Transverse colon (tissue), 4 donors: ENCODE measurements around the gene KCNH1. TPM values are rescaled to one million over a fixed set of nuclear protein-coding genes. Genes with fewer than 3 reads are reported as not detected.
"Not testable (repeated sequence)": the region's sequence is repeated elsewhere in the genome, so short reads cannot be mapped to it uniquely, and the experiment has no call there.

Source experiments
- DNase-seq: peaks from one replicate; pipeline ENCODE4 v3.0.0-alpha.2; 2019
- H3K27ac ChIP-seq, 4 donors: fragments of 200-600 bp; sonication (generic); 2 replicates each; pipeline ENCODE4 v1.5.1; 2016 to 2018; ENCODE audit warnings: inconsistent platforms in 4 of 4
- H3K27me3 ChIP-seq: fragments of 200-600 bp; sonication (generic); 2 replicates; pipeline ENCODE4 v1.5.1; 2017; ENCODE audit warnings: inconsistent platforms
- H3K36me3 ChIP-seq, 4 donors: fragments of 200-600 bp; sonication (generic); 2 replicates each; pipeline ENCODE4 v1.5.1; 2017 to 2019; ENCODE audit warnings: inconsistent platforms in 4 of 4
- H3K4me1 ChIP-seq, 4 donors: fragments of 200-600 bp; sonication (generic); 2 replicates each; pipeline ENCODE4 v1.5.1; 2017 to 2020; ENCODE audit warnings: inconsistent platforms in 4 of 4
- H3K4me3 ChIP-seq, 4 donors: fragments of 200-600 bp; sonication (generic); 1 replicate in 1 of 4; 2 replicates in 3 of 4; pipeline versions ENCODE4 v1.5.1 to v1.6.1; 2017 to 2019; ENCODE audit warnings: inconsistent platforms in 4 of 4
- H3K9me3 ChIP-seq, 2 donors: fragments of 200-600 bp; sonication (generic); 2 replicates each; pipeline ENCODE4 v1.5.1; 2017 to 2019; ENCODE audit warnings: inconsistent platforms in 2 of 2
- EP300 ChIP-seq: sonication (generic); formaldehyde crosslinking; IDR thresholded peaks from one replicate; pipeline ENCODE4 v1.6.1; 2017; ENCODE audit warnings: antibody characterized with exemption, low read depth
- POLR2A ChIP-seq: fragments of 450-650 bp; IDR thresholded peaks from one replicate; pipeline ENCODE4 v1.6.1; 2016; ENCODE audit warnings: antibody characterized with exemption, mild to moderate bottlenecking, moderate library complexity
- POLR2AphosphoS5 ChIP-seq, 3 donors: sonication (generic); formaldehyde crosslinking; IDR thresholded peaks; one replicate each; pipeline ENCODE4 v1.6.1; 2016; ENCODE audit warnings: antibody characterized with exemption in 3 of 3
- WGBS, 2 donors: methylation state at CpG; one replicate each; pipeline ENCODE4 v1.1.5; 2018; ENCODE audit warnings: low coverage in 1 of 2; 5-methylcytosine and 5-hydroxymethylcytosine counted together
- in situ Hi-C, 4 donors: fragments of 200-750 bp; cut with MboI; loops; one replicate each; pipeline versions ENCODE4 v1.15.0 to v1.15.1; 2017; ENCODE audit warnings: low sequenced_read_pairs in 3 of 4, low pct_ligation_motif_present in 1 of 4, low pct_unique_long_range_greater_than_20kb in 1 of 4
- intact Hi-C: fragments of 100-400 bp; cut with DNase I; formaldehyde crosslinking; loops from one replicate; pipeline ENCODE4 v1.15.1; 2023; ENCODE audit warnings: low total_unique reads
- total RNA-seq, 4 donors: library from RNA; depleted of rRNA; stranded (reverse); fragments of >200 nt; gene quantifications; one replicate each; pipeline ENCODE4 v1.1.0, GENCODE V29; 2016
- TF ChIP-seq, protein P1 (sequence below), 5 experiments: fragments of 200-600 bp in 3 of 5; fragments of 450-650 bp in 2 of 5; sonication (generic) in 3 of 5; IDR thresholded peaks; 1 replicate in 2 of 5; 2 replicates in 3 of 5; pipeline ENCODE4 v1.5.1; 2016 to 2017; ENCODE audit warnings: antibody characterized with exemption in 5 of 5, inconsistent platforms in 3 of 5, mild to moderate bottlenecking in 2 of 5, moderate library complexity in 1 of 5

KCNH1 gene
- total RNA-seq, 4 donors from 2014 or later: 0.55 to 9.4 (median 2.2) TPM

DNA sequence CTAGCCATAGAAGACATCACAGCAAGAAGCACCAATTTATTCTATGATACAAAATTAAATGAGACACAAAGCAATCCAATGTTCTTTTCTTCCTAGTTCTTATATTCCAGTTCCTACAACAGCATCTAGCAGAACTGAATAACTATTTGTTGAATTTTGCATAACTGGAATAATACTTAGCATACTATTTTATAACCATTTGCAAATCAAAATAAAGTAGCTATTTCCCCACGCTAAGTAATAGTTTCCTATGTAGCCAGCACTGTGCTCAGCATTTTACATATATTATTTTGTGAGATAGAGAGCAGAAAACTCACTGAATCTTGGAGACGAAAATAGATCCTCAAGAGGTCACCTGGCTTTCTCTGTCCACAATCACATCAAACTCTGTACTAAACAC, 42.1 kb downstream of the KCNH1 start:
- no peak overlapping the region for H3K4me3 ChIP-seq
- H3K4me1 ChIP-seq: no peaks in the 10 kb centered on the region
- in situ Hi-C loops: no loop called here
- no peak overlapping the region for H3K27ac ChIP-seq
- no peaks in the 10 kb centered on the region for H3K36me3 ChIP-seq
- intact Hi-C loops: no loop called here
- TF ChIP-seq EP300 (no peak), POLR2A (no peak), POLR2AphosphoS5 (IDR thresholded peaks at IDR 0.05) (no peak)
- TF ChIP-seq, protein P1, sequence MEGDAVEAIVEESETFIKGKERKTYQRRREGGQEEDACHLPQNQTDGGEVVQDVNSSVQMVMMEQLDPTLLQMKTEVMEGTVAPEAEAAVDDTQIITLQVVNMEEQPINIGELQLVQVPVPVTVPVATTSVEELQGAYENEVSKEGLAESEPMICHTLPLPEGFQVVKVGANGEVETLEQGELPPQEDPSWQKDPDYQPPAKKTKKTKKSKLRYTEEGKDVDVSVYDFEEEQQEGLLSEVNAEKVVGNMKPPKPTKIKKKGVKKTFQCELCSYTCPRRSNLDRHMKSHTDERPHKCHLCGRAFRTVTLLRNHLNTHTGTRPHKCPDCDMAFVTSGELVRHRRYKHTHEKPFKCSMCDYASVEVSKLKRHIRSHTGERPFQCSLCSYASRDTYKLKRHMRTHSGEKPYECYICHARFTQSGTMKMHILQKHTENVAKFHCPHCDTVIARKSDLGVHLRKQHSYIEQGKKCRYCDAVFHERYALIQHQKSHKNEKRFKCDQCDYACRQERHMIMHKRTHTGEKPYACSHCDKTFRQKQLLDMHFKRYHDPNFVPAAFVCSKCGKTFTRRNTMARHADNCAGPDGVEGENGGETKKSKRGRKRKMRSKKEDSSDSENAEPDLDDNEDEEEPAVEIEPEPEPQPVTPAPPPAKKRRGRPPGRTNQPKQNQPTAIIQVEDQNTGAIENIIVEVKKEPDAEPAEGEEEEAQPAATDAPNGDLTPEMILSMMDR (IDR thresholded peaks at IDR 0.05): no peak
- H3K9me3 ChIP-seq: no peaks in the 10 kb centered on the region
- no peaks in the 10 kb centered on the region for H3K27me3 ChIP-seq
- 60 to 64% methylated on average over 2 of the region's 2 CpGs for WGBS, 2 donors
- DNase-seq: no peak

DNA sequence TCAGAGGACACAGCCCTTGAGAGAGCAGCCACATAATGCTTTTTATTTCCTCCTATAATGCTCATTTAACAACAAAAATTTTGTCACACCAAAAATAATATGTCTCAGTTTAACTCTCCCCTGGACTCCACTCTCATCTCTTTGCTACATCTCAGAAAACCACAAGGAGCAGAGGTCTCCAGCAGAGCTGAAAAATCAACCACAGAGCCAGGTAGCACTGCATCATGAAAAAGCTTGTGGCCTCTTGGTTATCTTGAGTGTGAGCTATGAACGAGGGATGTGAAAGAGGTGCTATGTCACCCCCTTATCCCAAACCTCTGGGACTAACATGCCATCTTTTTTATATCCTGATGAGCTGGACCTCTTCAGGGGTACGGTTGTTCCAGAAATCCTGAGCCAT, 44.4 kb downstream of the KCNH1 start:
- in situ Hi-C loops (no loop called here), intact Hi-C loops (no loop called here)
- TF ChIP-seq POLR2A (no peak), POLR2AphosphoS5 (IDR thresholded peaks at IDR 0.05) (no peak), EP300 (no peak)
- TF ChIP-seq, protein P1 (IDR thresholded peaks at IDR 0.05): no peak
- DNase-seq: no peak
- H3K36me3 ChIP-seq: no peaks in the 10 kb centered on the region
- H3K27me3 ChIP-seq: no peaks in the 10 kb centered on the region
- no peaks in the 10 kb centered on the region for H3K4me1 ChIP-seq
- no peak overlapping the region for H3K27ac ChIP-seq
- H3K4me3 ChIP-seq: no peak overlapping the region
- 50 to 74% methylated on average over 1 to 2 of the region's 2 CpGs for WGBS, 2 donors
- no peaks in the 10 kb centered on the region for H3K9me3 ChIP-seq

DNA sequence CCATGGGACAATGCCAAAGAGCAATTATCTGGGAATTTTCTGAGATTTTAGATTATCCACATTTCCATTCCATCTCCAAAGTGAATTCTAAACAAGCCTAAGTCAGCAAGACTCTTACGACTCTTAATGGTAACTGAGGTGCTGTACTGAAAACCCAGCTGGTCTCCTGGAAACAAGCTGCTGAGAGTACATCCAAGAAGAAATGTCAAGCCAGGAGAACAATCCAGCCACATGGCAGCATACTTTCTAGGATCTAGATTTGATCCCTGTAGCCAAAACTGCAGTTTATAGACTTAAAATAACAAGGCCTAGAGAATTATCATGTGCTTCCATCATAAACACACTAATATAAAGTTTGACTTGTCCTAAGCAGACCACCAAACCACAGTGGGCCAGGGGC, 45.8 kb downstream of the KCNH1 start:
- H3K27ac ChIP-seq: no peak overlapping the region
- no peaks in the 10 kb centered on the region for H3K36me3 ChIP-seq
- TF ChIP-seq, protein P1 (IDR thresholded peaks at IDR 0.05): no peak
- TF ChIP-seq EP300 (no peak), POLR2A (no peak), POLR2AphosphoS5 (IDR thresholded peaks at IDR 0.05) (no peak)
- no peaks in the 10 kb centered on the region for H3K9me3 ChIP-seq
- in situ Hi-C loops: no loop called here
- no peak overlapping the region for H3K4me3 ChIP-seq
- intact Hi-C loops: no loop called here
- 79 to 89% methylated on average over 1 of the region's 1 CpG for WGBS, 2 donors
- H3K4me1 ChIP-seq: no peaks in the 10 kb centered on the region
- no peaks in the 10 kb centered on the region for H3K27me3 ChIP-seq
- no peak for DNase-seq

DNA sequence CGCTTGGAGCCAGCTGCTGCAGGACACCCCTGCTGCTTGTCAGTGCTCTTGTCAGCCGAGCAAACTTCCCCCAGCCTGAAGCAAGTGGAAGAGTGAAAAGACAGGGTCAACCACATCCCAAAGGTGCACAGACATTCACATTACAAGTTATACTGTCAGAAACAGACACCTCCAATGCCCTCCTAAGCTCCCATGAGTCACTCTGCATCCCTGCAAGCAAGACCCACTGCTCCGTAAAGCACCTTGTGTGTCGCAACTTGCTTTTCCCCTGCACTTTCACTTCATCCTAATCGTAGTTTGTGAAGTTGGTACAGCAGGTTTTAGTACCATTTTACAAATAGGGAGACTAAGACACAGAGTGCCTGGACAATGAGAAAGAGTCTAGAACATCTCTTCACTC, 51.1 kb downstream of the KCNH1 start:
- in situ Hi-C loops: no loop called here
- TF ChIP-seq POLR2AphosphoS5 (IDR thresholded peaks at IDR 0.05): no peak
- no peak for TF ChIP-seq POLR2A
- TF ChIP-seq EP300: no peak
- TF ChIP-seq, protein P1 (IDR thresholded peaks at IDR 0.05): no peak
- H3K4me3 ChIP-seq: no peak overlapping the region
- 77 to 82% methylated on average over 2 to 5 of the region's 5 CpGs for WGBS, 2 donors
- H3K9me3 ChIP-seq: no peaks in the 10 kb centered on the region
- H3K36me3 ChIP-seq: no peaks in the 10 kb centered on the region
- intact Hi-C loops: no loop called here
- H3K27me3 ChIP-seq: no peaks in the 10 kb centered on the region
- no peak overlapping the region for H3K27ac ChIP-seq
- H3K4me1 ChIP-seq: no peaks in the 10 kb centered on the region
- DNase-seq: no peak

DNA sequence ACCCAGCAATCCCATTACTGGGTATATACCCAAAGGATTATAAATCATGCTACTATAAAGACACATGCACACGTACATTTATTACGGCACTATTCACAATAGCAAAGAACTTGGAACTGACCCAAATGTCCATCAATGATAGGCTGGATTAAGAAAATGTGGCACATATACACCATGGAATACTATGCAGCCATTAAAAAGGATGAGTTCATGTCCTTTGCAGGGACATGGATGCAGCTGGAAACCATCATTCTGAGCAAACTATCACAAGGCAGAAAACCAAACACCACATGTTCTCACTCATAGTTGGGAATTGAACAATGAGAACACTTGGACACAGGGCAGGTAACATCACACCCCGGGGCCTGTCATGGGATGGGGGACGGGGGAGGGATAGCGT, 52.5 kb downstream of the KCNH1 start:
- in situ Hi-C loops, H3K36me3 ChIP-seq, H3K27ac ChIP-seq, intact Hi-C loops, H3K27me3 ChIP-seq, H3K4me1 ChIP-seq, DNase-seq, H3K4me3 ChIP-seq, H3K9me3 ChIP-seq: not testable (repeated sequence)
- WGBS, 2 donors: 72 to 91% methylated on average over 5 of the region's 5 CpGs
